SKM-1 treated with dmso at 0.1 percent for 144 hours (cell line): Measurements from ENCODE around the gene MMAB.
A peak's percentile ranks its signal among the peaks of the same experiment; 100 is the strongest.

Experiments
- DNase-seq: peaks from one replicate; lab custom pipeline; 2025; ENCODE audit not compliant: unreplicated experiment; lab: John Stamatoyannopoulos, UW

MMAB gene

DNA sequence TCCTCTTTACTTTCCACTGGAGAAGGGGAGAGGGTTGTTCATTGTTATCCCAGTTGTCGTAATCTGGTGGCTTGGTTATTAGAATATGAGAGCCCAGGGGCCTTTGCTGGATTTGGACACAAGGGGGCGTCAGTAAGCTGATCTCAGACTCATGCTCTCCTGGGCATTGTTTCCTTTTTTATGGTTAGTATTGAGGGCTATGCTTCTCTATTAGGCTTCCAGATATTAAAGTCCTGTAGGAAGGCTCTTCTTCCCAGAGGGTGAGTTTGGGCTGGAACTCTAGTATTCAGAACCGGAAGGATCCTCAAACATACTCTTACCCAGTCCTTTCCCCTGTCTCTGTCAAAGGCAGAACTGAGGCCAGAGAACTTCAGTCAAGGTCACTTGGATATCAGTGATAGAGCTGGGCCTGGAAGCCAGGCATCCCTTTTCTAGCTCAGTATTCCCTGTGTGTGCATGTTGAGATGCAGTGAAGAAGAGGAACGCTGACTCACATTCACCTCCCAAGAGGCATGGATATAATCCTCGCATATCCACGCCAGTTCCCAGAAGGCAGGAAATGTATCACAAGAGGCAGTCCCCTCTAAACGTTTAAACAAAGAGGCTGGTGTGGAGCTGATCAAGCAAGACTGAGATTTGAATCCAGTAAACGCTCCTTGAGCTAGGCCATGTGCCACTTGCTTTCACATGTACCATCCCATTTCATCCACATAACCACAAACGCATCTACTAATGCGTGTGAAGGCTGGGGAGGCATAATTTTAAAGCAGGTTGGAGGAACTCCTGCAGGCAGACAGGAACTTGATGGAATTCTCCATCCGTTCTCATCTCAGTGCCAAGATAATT is 54.3 kb downstream of the MMAB start:
- DNase-seq = peak; percentile 1

DNA sequence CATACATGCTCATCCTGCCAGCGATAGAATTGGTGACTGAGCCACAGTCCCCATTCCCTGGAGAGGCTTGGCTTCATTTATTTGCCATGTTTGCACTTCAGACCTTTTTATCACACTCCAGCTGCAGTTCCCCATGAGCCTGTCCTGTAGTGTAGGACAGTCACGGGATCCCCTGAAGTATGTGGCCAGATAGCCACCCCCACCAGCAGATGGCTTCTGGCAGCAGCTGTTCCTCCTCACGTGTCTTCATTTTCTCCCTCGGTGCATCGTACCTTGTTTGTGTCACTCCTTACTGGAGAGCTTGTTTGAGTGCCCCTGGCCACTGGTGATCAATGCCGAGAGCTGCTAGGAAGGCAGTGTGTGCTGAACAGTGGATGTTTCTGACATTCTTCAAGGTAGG is 55.7 kb downstream of the MMAB start:
- DNase-seq = no peak

DNA sequence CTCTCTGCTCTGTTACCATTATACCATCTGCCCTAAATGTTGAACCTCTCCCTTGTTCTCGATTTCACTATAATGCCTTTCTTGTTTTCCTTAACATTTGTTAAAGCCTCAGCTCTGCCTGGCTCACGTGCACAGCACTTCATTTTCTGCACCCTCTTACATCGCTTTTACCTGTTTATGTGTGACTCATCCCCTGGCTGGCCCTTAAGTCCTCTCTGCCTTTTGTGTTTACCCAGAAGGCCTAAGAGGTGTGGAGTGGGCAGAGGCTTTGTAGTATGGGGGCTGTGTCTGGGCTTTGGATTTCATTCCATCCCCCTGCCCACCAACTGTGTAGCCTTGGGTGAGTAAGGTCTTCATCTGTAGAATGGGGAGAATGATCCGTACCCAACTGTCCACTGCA is 59.3 kb downstream of the MMAB start:
- DNase-seq = no peak

DNA sequence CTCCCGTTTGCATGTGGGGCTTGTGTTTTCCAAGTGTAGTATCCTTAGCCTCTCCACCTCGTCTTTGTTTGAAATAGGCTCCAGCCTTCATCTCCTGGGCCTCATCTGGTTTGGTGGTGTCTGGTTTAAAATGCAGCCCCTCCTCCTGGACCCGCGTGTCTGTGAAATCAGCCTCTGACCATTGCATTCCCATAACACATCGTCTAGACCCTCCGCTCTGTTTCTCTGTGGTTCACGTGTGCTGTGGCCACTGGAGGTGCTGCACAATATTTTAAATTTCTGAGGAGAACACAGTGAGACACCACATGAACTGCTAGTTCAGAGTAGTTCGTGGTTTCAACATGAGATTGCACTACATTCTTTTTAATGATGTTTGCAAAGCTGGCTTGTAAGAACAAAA is 60.3 kb downstream of the MMAB start:
- DNase-seq = no peak

DNA sequence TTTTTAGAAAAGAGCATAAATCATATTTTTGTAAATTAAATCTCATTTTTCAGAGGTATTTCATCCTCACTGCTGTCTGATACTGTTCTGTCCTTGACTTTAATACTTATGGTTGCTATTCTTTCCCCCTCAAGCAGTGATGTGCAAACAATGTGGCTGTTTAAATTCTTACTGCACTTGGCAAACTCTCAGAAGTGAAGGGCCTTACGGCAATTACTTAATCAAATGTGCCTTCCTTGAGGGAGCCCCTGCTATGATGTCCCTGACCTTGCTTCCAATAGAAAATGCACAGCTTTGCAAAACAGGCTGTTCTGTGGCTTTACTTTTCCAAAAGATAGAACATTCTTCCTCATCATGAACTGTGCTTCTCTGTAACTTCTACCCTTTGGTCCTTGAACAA is 60.7 kb downstream of the MMAB start:
- DNase-seq = no peak

DNA sequence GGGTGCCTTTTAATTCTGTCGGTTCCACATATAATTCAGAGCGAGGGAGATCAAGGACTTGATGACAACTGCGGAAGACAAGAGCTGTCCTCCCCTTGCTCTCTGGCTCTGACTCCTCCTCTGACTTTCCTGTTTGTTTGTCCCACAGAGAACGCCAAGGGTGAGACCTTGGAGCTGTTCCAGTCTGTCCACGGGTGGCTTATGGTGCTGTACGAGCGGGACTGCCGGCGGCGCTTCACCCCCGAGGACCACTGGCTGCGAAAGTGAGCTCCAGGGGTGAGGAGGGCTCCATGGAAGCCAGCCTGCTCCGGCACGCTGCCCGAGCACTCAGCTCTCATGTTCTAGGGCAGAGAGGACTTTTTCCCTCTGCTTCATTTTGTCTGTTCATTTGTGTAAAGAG is 63.1 kb downstream of the MMAB start:
- no peak for DNase-seq

DNA sequence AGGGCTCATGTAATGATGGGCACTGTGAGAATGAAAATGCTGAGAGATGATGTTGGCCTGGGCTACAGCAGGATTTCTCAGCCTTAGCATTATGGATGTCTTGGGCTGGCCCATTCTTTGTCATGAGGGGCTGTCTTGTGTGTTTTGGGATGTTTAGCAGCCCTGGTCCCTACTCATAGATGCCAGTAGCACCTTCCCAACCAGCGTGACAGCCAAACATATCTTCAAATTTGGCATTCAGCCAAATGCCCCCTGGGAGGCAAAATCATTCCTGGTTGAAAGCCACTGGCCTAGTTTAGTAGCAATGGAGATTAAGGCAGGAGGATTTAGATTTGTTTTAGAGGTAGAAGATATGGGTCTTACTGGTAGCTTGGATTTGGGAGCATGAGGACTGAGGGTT is 69.2 kb downstream of the MMAB start:
- no peak for DNase-seq
